ENCODE measurements around the gene LYVE1. TPM values are rescaled to one million over a fixed set of nuclear protein-coding genes. Genes with fewer than 3 reads are reported as not detected.

Gene LYVE1
- total and polyA plus RNA-seq, 2 of the 13 experiments (the other 11 are each of a cell fraction or from before 2014, with no cell fraction given) = 1.2 to 1.4 TPM

- TF ChIP-seq ZNF235 (CRISPR knock-in tag; IDR thresholded peaks at IDR 0.05; ENCODE audit: borderline replicate concordance) (no peak), ZNF546 (CRISPR knock-in tag; conservative IDR thresholded peaks at IDR 0.05) (no peak)
Measured at GRCh38 chr11:10543782-10544181, 24.7 kb downstream of the LYVE1 start (continued).

DNA sequence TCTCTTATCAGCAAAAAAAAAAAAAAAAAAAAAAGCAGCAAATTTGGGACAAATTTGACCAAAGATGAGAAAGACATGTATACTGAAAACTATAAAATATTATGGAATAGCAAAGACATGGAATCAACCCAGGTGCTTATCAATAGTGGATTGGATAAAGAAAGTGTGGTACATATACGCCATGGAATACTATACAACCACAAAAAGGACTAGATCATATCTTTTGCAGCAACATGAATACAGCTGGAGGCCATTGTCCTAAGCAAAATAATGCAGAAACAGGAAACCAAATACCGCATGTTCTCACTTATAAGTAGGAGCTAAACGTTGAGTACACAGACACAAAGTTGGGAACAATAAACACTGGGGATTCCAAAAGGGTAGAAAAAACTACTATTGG, 25.7 kb downstream of the LYVE1 start:
- WGBS (ENCODE audit: low lambda C conversion rate) = 63% methylated on average over 3 of the region's 3 CpGs
- H2AFZ ChIP-seq (ENCODE audit: low read length) = no peak overlapping the region
- H3K27me3 ChIP-seq (ENCODE audit: control insufficient read depth in 1 of 2, insufficient read depth in 2 of 2, low read length in 2 of 2) = no peaks in the 10 kb centered on the region; a peak in 1 of 5 replicates
- FAIRE-seq (no peak), DNase-seq (ENCODE audit: low spot score) (no peak), ATAC-seq (no peak)
- H3K9ac ChIP-seq (ENCODE audit: insufficient read depth, low read depth, low read length) = no peak overlapping the region
- no peak overlapping the region for H3K4me2 ChIP-seq (ENCODE audit: low read depth, low read length)
- TF ChIP-seq HNRNPUL1 (IDR thresholded peaks at IDR 0.05; ENCODE audit: low read depth, low read length) (no peak), ZNF547 (CRISPR knock-in tag; IDR thresholded peaks at IDR 0.05) (no peak), ZEB1 (IDR thresholded peaks at IDR 0.05; ENCODE audit: insufficient replicate concordance, low read depth) (no peak), NFE2L2 (IDR thresholded peaks at IDR 0.05; ENCODE audit: low read length) (no peak), EED (CRISPR knock-in tag; IDR thresholded peaks at IDR 0.05) (no peak), ZBTB49 (CRISPR knock-in tag; IDR thresholded peaks at IDR 0.05; ENCODE audit: borderline replicate concordance) (no peak), ZNF253 (CRISPR knock-in tag; IDR thresholded peaks at IDR 0.05; ENCODE audit: borderline replicate concordance) (no peak), KLF9 (CRISPR knock-in tag; IDR thresholded peaks at IDR 0.05; ENCODE audit: low read depth) (no peak), CCDC6 (CRISPR knock-in tag; IDR thresholded peaks at IDR 0.05) (no peak), ZNF33A (CRISPR knock-in tag; IDR thresholded peaks at IDR 0.05; ENCODE audit: borderline replicate concordance) (no peak), ZNF570 (CRISPR knock-in tag; IDR thresholded peaks at IDR 0.05; ENCODE audit: borderline replicate concordance) (no peak)
- ChIA-PET POLR2A (no interaction called here), CTCF (ENCODE audit: low intra/inter-chr PET ratio, low total read pairs) (no interaction called here)
- no peak overlapping the region for H3K27ac ChIP-seq (ENCODE audit: extremely low read length, insufficient read depth, low read length)
- in situ Hi-C loops (cut with HindIII; ENCODE audit: extremely low pct_ligation_motif_present, low pct_unique_long_range_greater_than_20kb) (no loop called here), intact Hi-C loops (cut with micrococcal nuclease; ENCODE audit: unreplicated experiment) (no loop called here)
- no TSS peak for BruUV-seq (replicated peaks)
- no peaks in the 10 kb centered on the region for H3K36me3 ChIP-seq (replicated peaks in 1 of 2; ENCODE audit: control insufficient read depth in 1 of 2, insufficient read depth in 2 of 2, low read length in 2 of 2)
- peaks cover 18% of the 10 kb centered on the region for H3K4me1 ChIP-seq (ENCODE audit: insufficient read depth, low read length)
- H3K4me3 ChIP-seq (replicated peaks in 1 of 3; ENCODE audit: insufficient read depth in 1 of 3, low read depth in 2 of 3, low read length in 3 of 3) = no peak overlapping the region
- no peaks in the 10 kb centered on the region for H3K79me2 ChIP-seq (ENCODE audit: insufficient read depth, low read length)
- no peaks in the 10 kb centered on the region for H4K20me1 ChIP-seq (ENCODE audit: insufficient read depth, low read length)
- H3K9me3 ChIP-seq (ENCODE audit: low read length) = no peaks in the 10 kb centered on the region

Data from HepG2 (cell line).